D721Med (cell line): ENCODE data around the gene NKAIN1.

Experiments
- DNase-seq: peaks from one replicate; pipeline ENCODE4 v3.0.0; 2011; ENCODE audit warnings: low spot score; ENCODE audit not compliant: insufficient read length
- FAIRE-seq: peaks from 2 replicates; lab custom pipeline; 2011; peaks lifted over from hg19 to GRCh38; lab: Jason Lieb, UNC
- TF ChIP-seq, protein P1 (sequence below): IDR thresholded peaks from 2 replicates; pipeline ENCODE4 v1.5.1; 2012; ENCODE audit warnings: mild to moderate bottlenecking, control low read depth; ENCODE audit not compliant: insufficient read depth; ENCODE audit errors: missing control alignments

The NKAIN1 gene

DNA sequence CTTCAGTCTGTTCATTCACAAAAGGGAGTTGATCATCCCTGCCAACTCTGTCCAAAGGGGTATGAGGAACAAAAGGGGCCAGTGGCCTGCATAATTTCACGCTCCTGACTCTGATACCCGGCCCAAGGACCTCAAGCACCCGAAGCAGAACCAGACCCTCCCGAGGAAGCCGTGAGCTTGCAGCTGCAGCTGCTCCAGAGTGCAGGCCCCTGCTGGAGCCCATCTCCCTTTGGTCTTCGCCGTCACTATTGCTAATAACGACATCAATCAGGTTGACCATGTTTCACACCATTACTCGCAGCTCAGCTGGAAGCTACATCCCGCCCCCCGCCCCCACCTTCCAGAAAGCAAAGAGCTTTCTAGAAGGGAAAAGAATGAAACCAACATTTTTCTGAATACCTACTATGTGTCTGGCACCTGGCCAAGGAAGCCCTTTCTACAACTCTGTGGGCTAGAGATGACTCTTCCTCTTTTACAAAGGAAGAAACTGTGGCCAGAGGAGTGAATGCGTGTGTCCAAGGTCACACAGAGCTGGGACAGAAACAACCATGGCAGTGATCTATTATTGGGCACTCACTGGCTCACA is 5.5 kb downstream of the NKAIN1 start:
- no peak for DNase-seq
- no peak for FAIRE-seq
- TF ChIP-seq, protein P1, sequence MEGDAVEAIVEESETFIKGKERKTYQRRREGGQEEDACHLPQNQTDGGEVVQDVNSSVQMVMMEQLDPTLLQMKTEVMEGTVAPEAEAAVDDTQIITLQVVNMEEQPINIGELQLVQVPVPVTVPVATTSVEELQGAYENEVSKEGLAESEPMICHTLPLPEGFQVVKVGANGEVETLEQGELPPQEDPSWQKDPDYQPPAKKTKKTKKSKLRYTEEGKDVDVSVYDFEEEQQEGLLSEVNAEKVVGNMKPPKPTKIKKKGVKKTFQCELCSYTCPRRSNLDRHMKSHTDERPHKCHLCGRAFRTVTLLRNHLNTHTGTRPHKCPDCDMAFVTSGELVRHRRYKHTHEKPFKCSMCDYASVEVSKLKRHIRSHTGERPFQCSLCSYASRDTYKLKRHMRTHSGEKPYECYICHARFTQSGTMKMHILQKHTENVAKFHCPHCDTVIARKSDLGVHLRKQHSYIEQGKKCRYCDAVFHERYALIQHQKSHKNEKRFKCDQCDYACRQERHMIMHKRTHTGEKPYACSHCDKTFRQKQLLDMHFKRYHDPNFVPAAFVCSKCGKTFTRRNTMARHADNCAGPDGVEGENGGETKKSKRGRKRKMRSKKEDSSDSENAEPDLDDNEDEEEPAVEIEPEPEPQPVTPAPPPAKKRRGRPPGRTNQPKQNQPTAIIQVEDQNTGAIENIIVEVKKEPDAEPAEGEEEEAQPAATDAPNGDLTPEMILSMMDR = no peak

GRCh38 chr1:31232689-31233088 is 7.0 kb downstream of the NKAIN1 start:
- DNase-seq (no peak), FAIRE-seq (no peak)
- TF ChIP-seq, protein P1 = no peak

GRCh38 chr1:31231802-31232201 is 7.9 kb downstream of the NKAIN1 start:
- TF ChIP-seq, protein P1 = no peak
- DNase-seq = no peak
- FAIRE-seq = no peak

DNA sequence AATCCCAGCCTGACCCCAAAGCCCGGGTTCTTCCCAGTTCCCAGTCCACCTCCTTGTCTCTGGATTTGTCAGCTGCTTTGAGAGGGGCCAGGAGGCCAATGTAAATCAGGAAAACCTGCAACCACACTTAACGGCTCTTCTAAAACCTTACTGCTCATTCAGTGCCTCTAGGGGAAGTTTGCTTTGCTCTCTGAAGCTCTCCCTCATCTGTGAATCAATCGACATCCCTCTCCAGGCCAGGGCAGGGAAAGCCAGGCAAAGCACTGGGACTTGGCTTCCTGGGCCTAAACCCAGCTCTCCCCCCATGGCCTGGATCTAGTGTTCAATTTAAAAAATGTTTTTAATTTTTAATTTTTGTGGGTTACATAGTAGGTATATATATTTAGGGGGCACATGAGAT is 9.3 kb downstream of the NKAIN1 start:
- TF ChIP-seq, protein P1 = no peak
- FAIRE-seq = no peak
- DNase-seq = no peak

GRCh38 chr1:31228986-31229385 is 10.7 kb downstream of the NKAIN1 start:
- no peak for FAIRE-seq
- TF ChIP-seq, protein P1 = no peak
- DNase-seq = no peak

DNA sequence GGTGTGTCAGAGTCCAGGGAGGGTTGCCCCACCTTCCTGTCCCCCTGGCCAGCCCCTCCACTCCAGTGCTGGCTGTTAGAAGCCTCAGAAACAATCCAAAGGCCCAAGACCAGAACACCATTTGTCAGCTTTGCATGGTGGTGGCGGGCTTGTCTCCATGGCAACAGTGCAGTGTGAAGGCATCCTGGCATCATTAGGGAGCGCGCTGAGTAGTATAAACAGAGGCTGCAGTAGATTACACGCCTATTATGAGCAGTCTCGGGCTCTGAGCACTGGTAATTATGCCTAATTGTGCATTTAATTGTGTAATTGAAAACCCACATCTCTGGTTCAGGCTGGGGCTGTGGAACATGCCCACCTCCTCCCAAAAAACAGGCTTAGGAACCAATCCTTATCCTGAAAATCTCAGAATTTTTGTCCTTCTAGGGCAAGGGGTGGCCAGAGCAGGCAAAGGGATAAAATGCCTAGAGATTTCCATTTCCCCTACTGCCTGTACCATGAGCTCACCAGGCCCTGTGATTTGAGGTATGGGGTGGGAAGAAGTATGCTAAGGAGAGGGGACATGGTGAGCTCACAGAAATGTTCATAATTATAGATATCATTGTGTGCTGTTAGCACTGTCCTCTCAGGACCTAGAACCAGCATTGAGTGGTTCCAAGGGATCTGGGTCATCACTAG is 11.7 kb downstream of the NKAIN1 start:
- TF ChIP-seq, protein P1 = no peak
- FAIRE-seq (no peak), DNase-seq (no peak)

DNA sequence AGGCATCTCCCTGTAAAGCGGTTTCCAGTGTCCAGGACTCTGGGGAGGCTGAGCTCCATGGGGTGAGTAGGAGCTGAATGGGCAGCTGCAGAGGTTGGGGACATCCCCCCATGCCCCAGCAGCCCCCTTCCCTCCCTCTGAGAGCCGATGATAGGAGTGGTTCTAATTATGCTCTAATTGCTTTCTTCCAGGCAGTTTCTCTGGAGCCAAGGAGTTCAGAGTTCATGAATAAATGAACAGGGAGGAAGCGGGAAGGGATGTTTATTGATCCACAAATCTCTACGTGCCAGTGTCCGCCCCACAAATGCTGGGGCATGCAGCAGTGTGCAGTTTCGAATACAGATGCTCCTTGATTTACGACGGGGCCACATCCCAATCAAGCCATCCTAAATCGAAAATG is 15.6 kb downstream of the NKAIN1 start:
- DNase-seq (no peak), FAIRE-seq (no peak)
- TF ChIP-seq, protein P1 = no peak
